MM.1S (cell line): Measurements from ENCODE around the gene SETBP1.

Source experiments
- DNase-seq: peaks from one replicate; pipeline ENCODE4 v3.0.0-alpha.2; 2015
- H2AFZ ChIP-seq: fragments of 300-600 bp; sonication (generic); 2 replicates; pipeline ENCODE4 v1.6.0; 2016; ENCODE audit warnings: antibody characterized with exemption, low read length
- H3F3A ChIP-seq: fragments of 300-600 bp; sonication (generic); 2 replicates; pipeline ENCODE4 v1.6.1; 2016; ENCODE audit warnings: mild to moderate bottlenecking, antibody characterized with exemption, low read length, moderate library complexity, mixed read lengths; ENCODE audit not compliant: insufficient read depth
- H3K27ac ChIP-seq: fragments of 300-600 bp; sonication (generic); 2 replicates; pipeline ENCODE4 v1.5.1; 2016; ENCODE audit warnings: mild to moderate bottlenecking, low read length
- H3K27me3 ChIP-seq: fragments of 300-600 bp; sonication (generic); replicated peaks from 2 replicates; pipeline ENCODE4 v1.6.0; 2016; ENCODE audit warnings: low read length; ENCODE audit not compliant: insufficient read depth
- H3K36me3 ChIP-seq: fragments of 300-600 bp; sonication (generic); replicated peaks from 2 replicates; pipeline ENCODE4 v1.6.1; 2016; ENCODE audit warnings: mild to moderate bottlenecking, low read length, mixed read lengths; ENCODE audit not compliant: insufficient read depth
- H3K4me1 ChIP-seq: fragments of 300-600 bp; sonication (generic); 2 replicates; pipeline ENCODE4 v1.6.1; 2016; ENCODE audit warnings: low read length, mixed read lengths
- H3K4me2 ChIP-seq: fragments of 300-600 bp; sonication (generic); 2 replicates; pipeline ENCODE4 v1.6.0; 2016; ENCODE audit warnings: low read depth, low read length
- H3K4me3 ChIP-seq: fragments of 300-600 bp; sonication (generic); 2 replicates; pipeline ENCODE4 v1.5.1; 2016; ENCODE audit warnings: low read length, mixed read lengths
- H3K79me2 ChIP-seq: fragments of 300-600 bp; sonication (generic); 2 replicates; pipeline ENCODE4 v1.6.1; 2016; ENCODE audit warnings: mixed run types, low read length, mixed read lengths
- H3K9ac ChIP-seq: fragments of 300-600 bp; sonication (generic); 2 replicates; pipeline ENCODE4 v1.6.1; 2016; ENCODE audit warnings: low read length, mixed read lengths
- H3K9me2 ChIP-seq: fragments of 300-600 bp; sonication (generic); replicated peaks from 2 replicates; pipeline ENCODE4 v1.6.1; 2016; ENCODE audit warnings: mild to moderate bottlenecking, low read length, mixed read lengths; ENCODE audit not compliant: insufficient read depth
- H3K9me3 ChIP-seq: fragments of 300-600 bp; sonication (generic); replicated peaks from 2 replicates; pipeline ENCODE4 v1.6.1; 2016; ENCODE audit warnings: mild to moderate bottlenecking, low read length, mixed read lengths; ENCODE audit not compliant: insufficient read depth
- H4K20me1 ChIP-seq: fragments of 300-600 bp; sonication (generic); 2 replicates; pipeline ENCODE4 v1.6.1; 2016; ENCODE audit warnings: mild to moderate bottlenecking, low read length, moderate library complexity, mixed read lengths; ENCODE audit not compliant: insufficient read depth
- CTCF ChIP-seq: fragments of 300-600 bp; sonication (generic); IDR thresholded peaks from 2 replicates; pipeline ENCODE4 v1.5.1; 2016; ENCODE audit warnings: antibody characterized with exemption, low read length, mixed read lengths
- EZH2 ChIP-seq: fragments of 300-600 bp; sonication (generic); optimal IDR thresholded peaks from 2 replicates; pipeline ENCODE3; 2017; ENCODE audit warnings: low read depth, mild to moderate bottlenecking, antibody characterized with exemption, low read length, mixed read lengths
- EZH2phosphoT487 ChIP-seq: fragments of 300-600 bp; sonication (generic); IDR thresholded peaks from 2 replicates; pipeline ENCODE4 v1.6.1; 2018; ENCODE audit warnings: antibody characterized with exemption, low read length

The SETBP1 gene

GRCh38 chr18:44969214-44969795 is 288.6 kb downstream of the SETBP1 start:
- no peak overlapping the region for H3K27ac ChIP-seq
- no peak overlapping the region for H3K9ac ChIP-seq
- no peaks in the 10 kb centered on the region for H3K36me3 ChIP-seq
- H3K9me2 ChIP-seq = no peaks in the 10 kb centered on the region
- H2AFZ ChIP-seq = no peak overlapping the region
- H4K20me1 ChIP-seq = no peaks in the 10 kb centered on the region
- no peaks in the 10 kb centered on the region for H3K9me3 ChIP-seq
- peaks cover 9% of the 10 kb centered on the region for H3K79me2 ChIP-seq
- no peaks in the 10 kb centered on the region for H3K4me1 ChIP-seq
- no peak overlapping the region for H3K4me3 ChIP-seq
- H3K27me3 ChIP-seq = no peaks in the 10 kb centered on the region
- TF ChIP-seq EZH2 (no peak), EZH2phosphoT487 (no peak), CTCF (no peak)
- no peak overlapping the region for H3K4me2 ChIP-seq
- DNase-seq = no peak
- H3F3A ChIP-seq = no peaks in the 10 kb centered on the region

- TF ChIP-seq EZH2 (no peak), CTCF (peak; percentile 32)
- H3K27ac ChIP-seq = no peak overlapping the region
- peak; percentile 27 for DNase-seq
- no peaks in the 10 kb centered on the region for H3K4me1 ChIP-seq
- no peak overlapping the region for H3K4me3 ChIP-seq
- no peak overlapping the region for H2AFZ ChIP-seq
- H4K20me1 ChIP-seq = no peaks in the 10 kb centered on the region
- no peak overlapping the region for H3K4me2 ChIP-seq
- H3K9me3 ChIP-seq = no peaks in the 10 kb centered on the region
- no peaks in the 10 kb centered on the region for H3K36me3 ChIP-seq
- no peaks in the 10 kb centered on the region for H3K27me3 ChIP-seq
- no peak overlapping the region for H3K9ac ChIP-seq
- no peaks in the 10 kb centered on the region for H3K9me2 ChIP-seq
- H3K79me2 ChIP-seq = peaks cover 9% of the 10 kb centered on the region
- H3F3A ChIP-seq = no peaks in the 10 kb centered on the region
These were observed 292.6 kb downstream of the SETBP1 start for GRCh38 chr18:44973282-44973681.

GRCh38 chr18:44974174-44974573 is 293.5 kb downstream of the SETBP1 start:
- H3F3A ChIP-seq = no peaks in the 10 kb centered on the region
- no peak overlapping the region for H2AFZ ChIP-seq
- H3K4me1 ChIP-seq = no peaks in the 10 kb centered on the region
- no peaks in the 10 kb centered on the region for H3K36me3 ChIP-seq
- H4K20me1 ChIP-seq = no peaks in the 10 kb centered on the region
- no peaks in the 10 kb centered on the region for H3K9me2 ChIP-seq
- no peak overlapping the region for H3K4me2 ChIP-seq
- H3K4me3 ChIP-seq = no peak overlapping the region
- H3K27me3 ChIP-seq = no peaks in the 10 kb centered on the region
- H3K79me2 ChIP-seq = peaks cover 9% of the 10 kb centered on the region
- TF ChIP-seq EZH2phosphoT487 (no peak), EZH2 (no peak), CTCF (no peak)
- H3K9ac ChIP-seq = no peak overlapping the region
- no peak for DNase-seq
- H3K27ac ChIP-seq = no peak overlapping the region
- H3K9me3 ChIP-seq = no peaks in the 10 kb centered on the region
